ENCODE results near the gene PDCD2. TPM values are rescaled to one million over a fixed set of nuclear protein-coding genes. Genes with fewer than 3 reads are reported as not detected.
"Not testable (repeated sequence)": the region's sequence is repeated elsewhere in the genome, so short reads cannot be mapped to it uniquely, and the experiment has no call there.

Gene PDCD2
- total RNA-seq, 2 experiments from 2014 or later = 56.9 to 57.1 TPM

- Histone ChIP-seq H3K9me3 (ENCODE audit: control insufficient read depth in 1 of 2, insufficient read depth in 1 of 2, low read length in 2 of 2) (no peaks in the 10 kb centered on the region), H3K4me3 (ENCODE audit: low read length) (no peak overlapping the region), H3K4me1 (ENCODE audit: insufficient read depth, low read length) (no peaks in the 10 kb centered on the region), H3K36me3 (ENCODE audit: insufficient read depth, low read length) (peaks cover 62% of the 10 kb centered on the region), H3K27me3 (ENCODE audit: control insufficient read depth in 1 of 2, insufficient read depth in 2 of 2, low read length in 2 of 2) (no peaks in the 10 kb centered on the region), H3K27ac (ENCODE audit: low read depth in 1 of 2, low read length in 2 of 2) (no peak overlapping the region)
- no peak for TF ChIP-seq CTCF (IDR thresholded peaks at IDR 0.05)
- no peaks in the 10 kb centered on the region for H3K27me3 Mint-ChIP-seq
- H3K4me1 Mint-ChIP-seq (ENCODE audit: low read depth) = peaks cover 5% of the 10 kb centered on the region
- CTCF ChIA-PET = no interaction called here
- no peak for DNase-seq
- intact Hi-C loops (cut with DNase I, micrococcal nuclease) = no loop called here
- H3K4me3 Mint-ChIP-seq = no peak overlapping the region
- no peak for ATAC-seq (ENCODE audit: poor library complexity)
- POLR2A ChIA-PET = no interaction called here
- H3K36me3 Mint-ChIP-seq (ENCODE audit: low read depth) = peaks cover 58% of the 10 kb centered on the region
- H3K27ac Mint-ChIP-seq = no peak overlapping the region
- H3K9me3 Mint-ChIP-seq = no peaks in the 10 kb centered on the region
Observed at GRCh38 chr6:170533792-170534191, 50.6 kb downstream of the PDCD2 start.

DNA sequence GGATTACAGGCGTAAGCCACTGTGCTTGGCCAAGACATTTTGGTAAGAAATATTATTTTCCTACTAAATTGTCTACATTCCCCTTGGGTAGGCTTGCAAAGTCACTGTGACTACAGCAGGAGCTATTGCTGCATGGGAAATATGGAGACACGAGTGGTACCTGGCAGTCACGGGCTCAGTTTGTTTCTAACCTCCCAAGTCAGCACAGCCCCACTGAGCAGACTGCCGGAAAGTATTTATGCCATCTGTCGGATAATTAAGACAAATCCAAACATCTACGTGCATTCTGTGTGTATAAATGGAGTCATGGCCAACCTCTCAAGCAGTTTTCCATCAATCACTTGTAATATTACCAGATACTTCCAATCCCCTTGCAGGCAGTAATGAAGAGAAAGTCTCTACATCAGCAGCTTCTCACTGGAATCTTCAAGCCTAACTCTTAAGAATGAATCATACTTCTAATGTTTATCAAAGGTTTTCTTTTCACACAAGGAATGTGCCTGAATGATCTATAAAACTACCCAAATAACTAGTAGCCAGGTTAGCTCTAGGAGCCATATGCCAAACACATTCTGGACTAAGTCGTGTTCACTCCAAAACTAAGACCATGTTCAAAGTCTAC is 51.5 kb downstream of the PDCD2 start:
- no peak overlapping the region for H3K4me3 ChIP-seq (ENCODE audit: low read length)
- H3K27me3 ChIP-seq (ENCODE audit: control insufficient read depth in 1 of 2, insufficient read depth in 2 of 2, low read length in 2 of 2) = no peaks in the 10 kb centered on the region
- DNase-seq = no peak
- no peaks in the 10 kb centered on the region for H3K4me1 ChIP-seq (ENCODE audit: insufficient read depth, low read length)
- Mint-ChIP-seq H3K4me1 (ENCODE audit: low read depth) (peaks cover 5% of the 10 kb centered on the region), H3K27ac (no peak overlapping the region), H3K36me3 (ENCODE audit: low read depth) (peaks cover 50% of the 10 kb centered on the region), H3K9me3 (no peaks in the 10 kb centered on the region), H3K4me3 (no peak overlapping the region), H3K27me3 (no peaks in the 10 kb centered on the region)
- POLR2A ChIA-PET = interaction anchor here (0.6 kb wide), 1 partner anchor 382 kb away, joined by 3 read pairs; no protein-coding TSS in a partner anchor
- no peaks in the 10 kb centered on the region for H3K9me3 ChIP-seq (ENCODE audit: control insufficient read depth in 1 of 2, insufficient read depth in 1 of 2, low read length in 2 of 2)
- intact Hi-C loops (cut with DNase I, micrococcal nuclease) = no loop called here
- TF ChIP-seq CTCF (IDR thresholded peaks at IDR 0.05) = no peak
- no peak for ATAC-seq (ENCODE audit: poor library complexity)
- CTCF ChIA-PET = no interaction called here
- H3K27ac ChIP-seq (ENCODE audit: low read depth in 1 of 2, low read length in 2 of 2) = no peak overlapping the region
- peaks cover 54% of the 10 kb centered on the region for H3K36me3 ChIP-seq (ENCODE audit: insufficient read depth, low read length)

- DNase-seq = peak; percentile 42 to 79 (median 60)
- ATAC-seq (ENCODE audit: poor library complexity) = peak; percentile 69
- Mint-ChIP-seq H3K4me1 (ENCODE audit: low read depth) (peaks cover 5% of the 10 kb centered on the region), H3K9me3 (no peaks in the 10 kb centered on the region), H3K36me3 (ENCODE audit: low read depth) (peaks cover 19% of the 10 kb centered on the region), H3K27me3 (no peaks in the 10 kb centered on the region), H3K4me3 (no peak overlapping the region), H3K27ac (no peak overlapping the region)
- Histone ChIP-seq H3K27me3 (ENCODE audit: control insufficient read depth in 1 of 2, insufficient read depth in 2 of 2, low read length in 2 of 2) (no peaks in the 10 kb centered on the region), H3K36me3 (ENCODE audit: insufficient read depth, low read length) (peaks cover 24% of the 10 kb centered on the region), H3K4me1 (ENCODE audit: insufficient read depth, low read length) (no peaks in the 10 kb centered on the region), H3K4me3 (ENCODE audit: low read length) (no peak overlapping the region), H3K9me3 (ENCODE audit: control insufficient read depth in 1 of 2, insufficient read depth in 1 of 2, low read length in 2 of 2) (no peaks in the 10 kb centered on the region), H3K27ac (ENCODE audit: low read depth in 1 of 2, low read length in 2 of 2) (no peak overlapping the region)
- TF ChIP-seq CTCF (IDR thresholded peaks at IDR 0.05) = peak; percentile 73
- intact Hi-C loops (cut with DNase I, micrococcal nuclease) = loop anchor here (1.0 to 5.0 kb wide), 7 partner anchors 163 to 1635 kb away; no protein-coding TSS in a partner anchor
- ChIA-PET POLR2A (interaction anchor here (2.5 kb wide), 1 partner anchor 24 kb away, joined by 10 read pairs; the partner anchor contains the start of genes PSMB1 and TBP), CTCF (interaction anchor here (1.2 to 1.3 kb wide), 2 partner anchors 13 to 698 kb away, joined by 4 to 7 read pairs; no protein-coding TSS in a partner anchor)
Observed at GRCh38 chr6:170529839-170530469, 54.5 kb downstream of the PDCD2 start.

GRCh38 chr6:170527995-170528394 is 56.4 kb downstream of the PDCD2 start:
- DNase-seq; H3K27ac ChIP-seq (ENCODE audit: low read depth in 1 of 2, low read length in 2 of 2); H3K4me3 Mint-ChIP-seq; H3K27me3 Mint-ChIP-seq; H3K4me1 Mint-ChIP-seq (ENCODE audit: low read depth); H3K4me3 ChIP-seq (ENCODE audit: low read length); H3K9me3 ChIP-seq (ENCODE audit: control insufficient read depth in 1 of 2, insufficient read depth in 1 of 2, low read length in 2 of 2); POLR2A ChIA-PET; H3K27me3 ChIP-seq (ENCODE audit: control insufficient read depth in 1 of 2, insufficient read depth in 2 of 2, low read length in 2 of 2); ATAC-seq (ENCODE audit: poor library complexity); H3K36me3 ChIP-seq (ENCODE audit: insufficient read depth, low read length); H3K4me1 ChIP-seq (ENCODE audit: insufficient read depth, low read length); H3K27ac Mint-ChIP-seq; H3K9me3 Mint-ChIP-seq; H3K36me3 Mint-ChIP-seq (ENCODE audit: low read depth): not testable (repeated sequence)
- CTCF ChIA-PET = interaction anchor here (1.1 to 2.1 kb wide), 2 partner anchors 696 to 1633 kb away, joined by 3 to 7 read pairs; no protein-coding TSS in a partner anchor
- intact Hi-C loops (cut with DNase I, micrococcal nuclease) = loop anchor here in 1 of 2 experiments (5.0 kb wide), 2 partner anchors 161 to 1631 kb away; no protein-coding TSS in a partner anchor

Data from CD4-positive, alpha-beta T cell (primary cell).